Glutamatergic neuron (in vitro differentiated cells): Measurements from ENCODE around the gene FBXW7. TPM values are rescaled to one million over a fixed set of nuclear protein-coding genes. Genes with fewer than 3 reads are reported as not detected.
"Not testable (repeated sequence)": the region's sequence is repeated elsewhere in the genome, so short reads cannot be mapped to it uniquely, and the experiment has no call there.

ENCODE experiments used
- DNase-seq: peaks from one replicate; pipeline ENCODE4 v3.0.0; 2022
- H3K27ac Mint-ChIP-seq: one replicate; pipeline ENCODE4 v1.8.0; 2020; ENCODE audit warnings: mild to moderate bottlenecking, mixed read lengths, inconsistent platforms; ENCODE audit not compliant: unreplicated experiment
- H3K27me3 Mint-ChIP-seq: one replicate; pipeline ENCODE4 v1.8.0; 2020; ENCODE audit warnings: mild to moderate bottlenecking, moderate library complexity, mixed read lengths, inconsistent platforms; ENCODE audit not compliant: unreplicated experiment
- H3K36me3 Mint-ChIP-seq: one replicate; pipeline ENCODE4 v1.8.0; 2020; ENCODE audit warnings: mild to moderate bottlenecking, mixed read lengths, inconsistent platforms; ENCODE audit not compliant: unreplicated experiment
- H3K4me1 Mint-ChIP-seq: one replicate; pipeline ENCODE4 v1.8.0; 2020; ENCODE audit warnings: mild to moderate bottlenecking, low read depth, mixed read lengths, inconsistent platforms; ENCODE audit not compliant: unreplicated experiment
- H3K4me3 Mint-ChIP-seq: one replicate; pipeline ENCODE4 v1.8.0; 2020; ENCODE audit warnings: mild to moderate bottlenecking, mixed read lengths, inconsistent platforms; ENCODE audit not compliant: unreplicated experiment
- H3K9me3 Mint-ChIP-seq: one replicate; pipeline ENCODE4 v1.8.0; 2020; ENCODE audit warnings: mild to moderate bottlenecking, moderate library complexity, mixed read lengths, inconsistent platforms; ENCODE audit not compliant: unreplicated experiment
- total RNA-seq: library from RNA; stranded (reverse); fragmentation: NEBNext Ultra II Directional; extraction: Animal tissue kit (Norgen Biotek cat#: 25700); gene quantifications from one replicate; pipeline ENCODE4 v1.2.1, GENCODE V29; 2021; ENCODE audit not compliant: unreplicated experiment
- TF ChIP-seq, protein P1 (sequence below): fragments of 200-600 bp; sonication (generic); IDR thresholded peaks from one replicate; pipeline ENCODE4 v1.5.0; 2021; ENCODE audit not compliant: partially characterized antibody, unreplicated experiment

FBXW7 gene
- total RNA-seq, 1 donor from 2014 or later = 57.5 TPM

DNA sequence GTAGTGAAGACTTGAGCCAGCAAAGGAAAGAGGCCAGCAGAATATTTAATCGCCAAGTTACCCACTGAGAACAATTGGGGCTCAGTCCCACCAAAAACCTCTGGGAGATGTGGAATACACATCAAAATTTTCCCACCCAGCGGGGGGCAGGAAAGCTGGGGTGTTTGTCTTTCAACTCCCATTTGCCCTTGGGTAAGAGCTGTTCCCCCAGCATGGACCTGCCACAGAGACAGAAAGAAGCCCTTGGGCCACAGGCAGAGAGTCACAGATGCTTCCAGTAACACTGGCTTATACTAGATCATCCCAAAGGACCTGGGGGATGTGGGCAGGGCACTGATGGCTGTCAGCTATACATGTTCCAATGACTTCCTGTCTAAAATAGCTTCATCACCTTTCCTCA, 18.9 kb upstream of the FBXW7 start:
- Mint-ChIP-seq H3K27ac (no peak overlapping the region), H3K36me3 (no peaks in the 10 kb centered on the region), H3K9me3 (no peaks in the 10 kb centered on the region), H3K4me3 (no peak overlapping the region), H3K27me3 (no peaks in the 10 kb centered on the region), H3K4me1 (no peaks in the 10 kb centered on the region)
- TF ChIP-seq, protein P1, sequence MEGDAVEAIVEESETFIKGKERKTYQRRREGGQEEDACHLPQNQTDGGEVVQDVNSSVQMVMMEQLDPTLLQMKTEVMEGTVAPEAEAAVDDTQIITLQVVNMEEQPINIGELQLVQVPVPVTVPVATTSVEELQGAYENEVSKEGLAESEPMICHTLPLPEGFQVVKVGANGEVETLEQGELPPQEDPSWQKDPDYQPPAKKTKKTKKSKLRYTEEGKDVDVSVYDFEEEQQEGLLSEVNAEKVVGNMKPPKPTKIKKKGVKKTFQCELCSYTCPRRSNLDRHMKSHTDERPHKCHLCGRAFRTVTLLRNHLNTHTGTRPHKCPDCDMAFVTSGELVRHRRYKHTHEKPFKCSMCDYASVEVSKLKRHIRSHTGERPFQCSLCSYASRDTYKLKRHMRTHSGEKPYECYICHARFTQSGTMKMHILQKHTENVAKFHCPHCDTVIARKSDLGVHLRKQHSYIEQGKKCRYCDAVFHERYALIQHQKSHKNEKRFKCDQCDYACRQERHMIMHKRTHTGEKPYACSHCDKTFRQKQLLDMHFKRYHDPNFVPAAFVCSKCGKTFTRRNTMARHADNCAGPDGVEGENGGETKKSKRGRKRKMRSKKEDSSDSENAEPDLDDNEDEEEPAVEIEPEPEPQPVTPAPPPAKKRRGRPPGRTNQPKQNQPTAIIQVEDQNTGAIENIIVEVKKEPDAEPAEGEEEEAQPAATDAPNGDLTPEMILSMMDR = no peak
- DNase-seq = no peak

DNA sequence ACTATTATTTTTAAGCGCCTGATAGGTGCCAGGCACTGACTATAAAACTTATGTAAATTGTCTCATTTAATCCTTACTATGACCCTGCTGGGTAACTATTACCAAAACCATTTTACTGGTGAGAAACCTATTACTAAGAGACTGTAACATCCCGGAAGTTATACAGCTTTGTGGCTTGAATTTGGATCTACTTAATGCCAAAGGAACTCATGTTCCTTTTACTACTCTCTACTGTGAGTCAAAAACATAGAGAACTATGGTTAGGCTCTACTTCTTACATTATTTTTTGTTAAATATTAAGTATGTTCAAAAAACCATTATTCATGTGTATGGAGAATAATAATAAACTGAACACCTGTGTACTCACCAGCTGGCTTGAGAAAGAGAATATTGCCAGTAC, 14.8 kb upstream of the FBXW7 start:
- not testable (repeated sequence) for H3K4me1 Mint-ChIP-seq, H3K27me3 Mint-ChIP-seq, H3K27ac Mint-ChIP-seq, H3K4me3 Mint-ChIP-seq, DNase-seq, H3K9me3 Mint-ChIP-seq, H3K36me3 Mint-ChIP-seq

GRCh38 chr4:152545088-152545487, 9.2 kb upstream of the FBXW7 start:
- Mint-ChIP-seq H3K36me3 (no peaks in the 10 kb centered on the region), H3K4me1 (no peaks in the 10 kb centered on the region), H3K27me3 (no peaks in the 10 kb centered on the region), H3K27ac (no peak overlapping the region), H3K9me3 (no peaks in the 10 kb centered on the region), H3K4me3 (no peak overlapping the region)
- TF ChIP-seq, protein P1 = no peak
- no peak for DNase-seq

DNA sequence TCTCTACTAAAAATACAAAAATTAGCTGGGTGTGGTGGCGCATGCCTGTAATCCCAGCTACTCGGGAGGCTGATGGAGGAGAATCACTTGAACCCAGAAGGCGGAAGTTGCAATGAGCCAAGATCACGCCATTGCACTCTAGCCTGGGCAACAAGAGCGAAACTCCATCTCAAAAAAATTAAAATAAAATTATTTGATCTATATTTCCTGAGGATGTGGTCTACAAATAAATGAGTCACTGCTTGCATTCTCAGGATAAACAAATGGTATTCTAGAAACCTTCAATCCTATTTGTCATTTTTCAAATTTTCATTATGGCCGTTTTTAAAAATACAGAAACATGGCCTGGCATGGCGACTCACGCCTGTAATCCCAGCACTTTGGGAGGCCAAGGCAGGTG, 8.6 kb upstream of the FBXW7 start:
- H3K36me3 Mint-ChIP-seq, H3K27me3 Mint-ChIP-seq, H3K27ac Mint-ChIP-seq, H3K4me3 Mint-ChIP-seq, DNase-seq, H3K9me3 Mint-ChIP-seq, H3K4me1 Mint-ChIP-seq: not testable (repeated sequence)

DNA sequence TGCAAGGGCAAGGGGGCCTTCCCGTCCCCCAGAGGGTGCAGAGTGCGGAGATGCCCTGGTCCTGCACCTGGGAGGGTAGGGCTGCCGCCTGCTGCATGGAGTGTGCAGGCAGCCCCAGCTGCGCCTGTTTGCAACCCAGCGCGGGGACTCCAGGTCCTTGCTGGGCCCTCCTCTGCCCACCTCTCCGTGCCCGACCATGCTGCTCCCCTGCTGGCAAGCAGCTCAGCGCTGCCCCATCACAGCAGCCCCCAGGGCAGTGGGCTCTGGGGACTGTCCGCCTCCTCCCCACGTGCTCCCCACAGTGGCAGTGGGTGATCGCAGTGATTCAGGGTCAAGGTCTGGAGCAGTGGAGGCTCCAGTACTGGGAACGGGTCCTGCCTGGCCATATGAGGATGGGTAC, 5.0 kb upstream of the FBXW7 start:
- H3K36me3 Mint-ChIP-seq = no peaks in the 10 kb centered on the region
- peaks cover 2% of the 10 kb centered on the region for H3K9me3 Mint-ChIP-seq
- TF ChIP-seq, protein P1 = no peak
- H3K27ac Mint-ChIP-seq = no peak overlapping the region
- no peak for DNase-seq
- H3K27me3 Mint-ChIP-seq = peaks cover 6% of the 10 kb centered on the region
- H3K4me3 Mint-ChIP-seq = no peak overlapping the region
- H3K4me1 Mint-ChIP-seq = peaks cover 6% of the 10 kb centered on the region

DNA sequence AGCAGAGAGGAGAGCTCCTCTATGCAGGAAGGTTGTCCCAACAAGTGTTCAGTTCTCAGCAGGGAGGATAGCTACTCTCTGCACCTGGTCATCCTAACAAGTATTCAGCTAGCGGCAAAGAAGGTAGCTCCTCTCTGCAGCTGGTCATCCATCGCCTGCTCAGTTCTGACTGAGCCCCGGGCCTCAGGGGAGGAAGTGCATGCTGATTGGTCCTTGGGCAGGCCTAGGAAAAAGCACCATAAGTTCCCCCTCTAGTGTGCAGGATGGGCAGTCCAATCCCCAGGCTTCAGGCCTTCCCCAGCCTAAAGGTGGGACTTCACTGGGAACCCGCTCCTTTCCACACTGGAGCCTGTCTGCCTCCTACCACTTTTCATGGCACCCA, 4.4 kb upstream of the FBXW7 start:
- Mint-ChIP-seq H3K27ac (no peak overlapping the region), H3K4me1 (peaks cover 6% of the 10 kb centered on the region), H3K36me3 (no peaks in the 10 kb centered on the region), H3K4me3 (no peak overlapping the region), H3K27me3 (peaks cover 6% of the 10 kb centered on the region), H3K9me3 (peaks cover 2% of the 10 kb centered on the region)
- TF ChIP-seq, protein P1 = no peak
- DNase-seq = no peak
